H9 (cell line): ENCODE results near the gene SLC6A3. TPM values are rescaled to one million over a fixed set of nuclear protein-coding genes. Genes with fewer than 3 reads are reported as not detected.

Experiments used
- DNase-seq: peaks from one replicate; pipeline ENCODE4 v3.0.0-alpha.2; 2017
- H2AFZ ChIP-seq: one replicate; pipeline ENCODE4 v1.6.1; 2013; ENCODE audit warnings: mild to moderate bottlenecking, low read length, control low read depth, moderate library complexity
- H2AK5ac ChIP-seq: 2 replicates; pipeline ENCODE4 v1.6.1; 2013; ENCODE audit warnings: low read length, control low read depth, mixed read lengths; ENCODE audit not compliant: insufficient read length
- H2BK120ac ChIP-seq: one replicate; pipeline ENCODE4 v1.6.1; 2013; ENCODE audit warnings: low read depth, mild to moderate bottlenecking, low read length, control low read depth, inconsistent platforms; ENCODE audit not compliant: poor library complexity, severe bottlenecking
- H2BK12ac ChIP-seq: 2 replicates; pipeline ENCODE4 v1.6.1; 2013; ENCODE audit warnings: low read length, control low read depth, mixed read lengths, low read depth; ENCODE audit not compliant: insufficient read length
- H2BK15ac ChIP-seq: 2 replicates; pipeline ENCODE4 v1.6.1; 2013; ENCODE audit warnings: low read depth, low read length, control low read depth
- H2BK20ac ChIP-seq: one replicate; pipeline ENCODE4 v1.6.1; 2013; ENCODE audit warnings: low read depth, mild to moderate bottlenecking, low read length, control low read depth, inconsistent platforms; ENCODE audit not compliant: poor library complexity, severe bottlenecking
- H2BK5ac ChIP-seq: 2 replicates; pipeline ENCODE4 v1.6.1; 2013; ENCODE audit warnings: low read length, control low read depth, mixed read lengths; ENCODE audit not compliant: insufficient read length
- H3K14ac ChIP-seq: 2 replicates; pipeline ENCODE4 v1.6.1; 2013; ENCODE audit warnings: low read length, control low read depth; ENCODE audit not compliant: insufficient read depth
- H3K18ac ChIP-seq: 2 replicates; pipeline ENCODE4 v1.6.1; 2013; ENCODE audit warnings: low read depth, mild to moderate bottlenecking, mixed read lengths, low read length, control low read depth; ENCODE audit not compliant: insufficient read length
- H3K23ac ChIP-seq: 2 replicates; pipeline ENCODE4 v1.6.1; 2013; ENCODE audit warnings: low read length, control low read depth, mixed read lengths, low read depth; ENCODE audit not compliant: insufficient read length
- H3K23me2 ChIP-seq: 2 replicates; pipeline ENCODE4 v1.6.1; 2013; ENCODE audit warnings: low read depth, mild to moderate bottlenecking, mixed read lengths, low read length, control low read depth; ENCODE audit not compliant: insufficient read length, poor library complexity, severe bottlenecking
- H3K27ac ChIP-seq: 2 replicates; pipeline ENCODE4 v1.5.1; 2013; ENCODE audit warnings: low read length, control low read depth, mixed read lengths, low read depth; ENCODE audit not compliant: insufficient read length
- H3K27me3 ChIP-seq: 2 replicates; pipeline ENCODE4 v1.6.1; 2013; ENCODE audit warnings: low read length, control low read depth, inconsistent platforms; ENCODE audit not compliant: insufficient read depth
- H3K4ac ChIP-seq: 2 replicates; pipeline ENCODE4 v1.6.1; 2013; ENCODE audit warnings: low read depth, mild to moderate bottlenecking, control low read depth, inconsistent platforms, low read length, moderate library complexity
- H3K4me1 ChIP-seq: 2 replicates; pipeline ENCODE4 v1.6.1; 2013; ENCODE audit warnings: low read length, control low read depth, inconsistent platforms; ENCODE audit not compliant: insufficient read depth
- H3K4me2 ChIP-seq: 2 replicates; pipeline ENCODE4 v1.6.1; 2013; ENCODE audit warnings: low read length, control low read depth, mixed read lengths; ENCODE audit not compliant: insufficient read length, insufficient read depth
- H3K56ac ChIP-seq: 2 replicates; pipeline ENCODE4 v1.6.1; 2013; ENCODE audit warnings: low read depth, mild to moderate bottlenecking, mixed read lengths, low read length, control low read depth; ENCODE audit not compliant: insufficient read length
- H3K79me1 ChIP-seq: 2 replicates; pipeline ENCODE4 v1.6.1; 2013; ENCODE audit warnings: low read depth, mild to moderate bottlenecking, moderate library complexity, low read length, control low read depth, inconsistent platforms; ENCODE audit not compliant: insufficient read depth, poor library complexity, severe bottlenecking
- H3K79me2 ChIP-seq: 2 replicates; pipeline ENCODE4 v1.6.1; 2013; ENCODE audit warnings: low read length, control low read depth, inconsistent platforms; ENCODE audit not compliant: insufficient read depth
- H3K9ac ChIP-seq: 2 replicates; pipeline ENCODE4 v1.6.1; 2013; ENCODE audit warnings: low read length, control low read depth, mixed read lengths; ENCODE audit not compliant: insufficient read length; ENCODE audit errors: extremely low read depth
- H3K9me3 ChIP-seq: one replicate; pipeline ENCODE4 v1.6.1; 2013; ENCODE audit warnings: low read depth, low read length, inconsistent platforms; ENCODE audit not compliant: control insufficient read depth
- H3T11ph ChIP-seq: one replicate; pipeline ENCODE4 v1.6.1; 2013; ENCODE audit warnings: mild to moderate bottlenecking, low read length, control low read depth, inconsistent platforms
- H4K20me1 ChIP-seq: one replicate; pipeline ENCODE4 v1.6.1; 2013; ENCODE audit not compliant: control insufficient read depth, insufficient read length, insufficient read depth
- H4K5ac ChIP-seq: 2 replicates; pipeline ENCODE4 v1.6.1; 2013; ENCODE audit warnings: low read depth, mild to moderate bottlenecking, mixed read lengths, low read length, control low read depth; ENCODE audit not compliant: insufficient read length
- H4K8ac ChIP-seq: replicated peaks from 2 replicates; pipeline ENCODE4 v1.6.1; 2013; ENCODE audit warnings: low read length, control low read depth, mixed read lengths, low read depth; ENCODE audit not compliant: insufficient read length
- H4K91ac ChIP-seq: 2 replicates; pipeline ENCODE4 v1.6.1; 2013; ENCODE audit warnings: low read depth, mild to moderate bottlenecking, moderate library complexity, mixed read lengths, low read length, control low read depth; ENCODE audit not compliant: insufficient read length
- H3K27ac Mint-ChIP-seq, 3 experiments: 2 replicates in 2 of 3; 3 replicates in 1 of 3; pipeline ENCODE4 v1.8.0; 2020 to 2021; ENCODE audit warnings: mixed read lengths in 3 of 3, mild to moderate bottlenecking in 1 of 3, moderate library complexity in 1 of 3
- H3K27me3 Mint-ChIP-seq: 2 replicates; pipeline ENCODE4 v1.8.0; 2021; ENCODE audit warnings: low read depth, mild to moderate bottlenecking, moderate library complexity, mixed read lengths
- H3K36me3 Mint-ChIP-seq, 3 experiments: 2 replicates in 2 of 3; 3 replicates in 1 of 3; pipeline ENCODE4 v1.8.0; 2020 to 2021; ENCODE audit warnings: low read depth in 3 of 3, mixed read lengths in 3 of 3; ENCODE audit not compliant: insufficient read depth in 1 of 3
- H3K4me1 Mint-ChIP-seq, 2 experiments: 2 replicates each; pipeline ENCODE4 v1.8.0; 2020; ENCODE audit warnings: mixed read lengths in 2 of 2
- H3K4me3 Mint-ChIP-seq, 2 experiments: 2 replicates in 1 of 2; 3 replicates in 1 of 2; pipeline ENCODE4 v1.8.0; 2020 to 2021; ENCODE audit warnings: mild to moderate bottlenecking in 2 of 2, mixed read lengths in 2 of 2, moderate library complexity in 1 of 2
- H3K9me3 Mint-ChIP-seq, 2 experiments: 2 replicates in 1 of 2; 3 replicates in 1 of 2; pipeline ENCODE4 v1.8.0; 2020; ENCODE audit warnings: mild to moderate bottlenecking in 2 of 2, mixed read lengths in 2 of 2, moderate library complexity in 1 of 2
- CTCF ChIP-seq: fragments of 200-600 bp; sonication (generic); conservative IDR thresholded peaks from 3 replicates; pipeline ENCODE4 v1.8.0; 2021; ENCODE audit warnings: antibody characterized with exemption, mild to moderate bottlenecking
- WGBS: extraction: QIAGEN DNeasy Blood & Tissue Kit; methylation state at CpG from one replicate; pipeline ENCODE4 v1.1.7; 2013; ENCODE audit warnings: missing lambda C conversion rate, low lambda C conversion rate, mixed read lengths; ENCODE audit not compliant: insufficient read length; ENCODE audit errors: extremely low coverage; 5-methylcytosine and 5-hydroxymethylcytosine counted together
- total RNA-seq: library from RNA; stranded (reverse); gene quantifications from 2 replicates; pipeline ENCODE4 v1.2.1, GENCODE V29; 2021

The SLC6A3 gene
- total RNA-seq, 1 experiment from 2014 or later, result 0.61 TPM

- H3K36me3 Mint-ChIP-seq, result peaks cover 0 to 10% (median 2%) of the 10 kb centered on the region in 3 experiments; a peak in 4 of 7 replicates
- H3K9me3 Mint-ChIP-seq, result peaks cover 13 to 14% of the 10 kb centered on the region in 2 experiments
- H3K27ac Mint-ChIP-seq, result no peak overlapping the region
Observed at GRCh38 chr5:1383344-1383743, 61.9 kb downstream of the SLC6A3 start.

More at GRCh38 chr5:1383344-1383743, 61.9 kb downstream of the SLC6A3 start:
- H3K27ac ChIP-seq, result no peak overlapping the region
- H3K56ac ChIP-seq, result no peak overlapping the region
- H3K18ac ChIP-seq, result no peak overlapping the region
- no peak for DNase-seq
- peaks cover 7% of the 10 kb centered on the region; the same call in 1 of the 2 replicates for H3K27me3 ChIP-seq
- no peak overlapping the region for H2AFZ ChIP-seq
- H3K79me1 ChIP-seq, result no peaks in the 10 kb centered on the region
- peaks cover 14 to 18% of the 10 kb centered on the region in 2 experiments for H3K4me1 Mint-ChIP-seq
- H2BK12ac ChIP-seq, result no peak overlapping the region
- no peaks in the 10 kb centered on the region for H3K79me2 ChIP-seq
- no peak overlapping the region for H2BK20ac ChIP-seq
- no peak overlapping the region for H2BK120ac ChIP-seq
- no peaks in the 10 kb centered on the region; the same call in 1 of the 2 replicates for H3K4me1 ChIP-seq
- no peak overlapping the region for H2BK5ac ChIP-seq
- H3K23ac ChIP-seq, result no peak overlapping the region
- no peak overlapping the region for H3K4me2 ChIP-seq
- H2AK5ac ChIP-seq, result no peak overlapping the region
- no peak overlapping the region for H3K14ac ChIP-seq
- H4K8ac ChIP-seq, result no peak overlapping the region
- no peak overlapping the region for H3K9ac ChIP-seq
- H4K5ac ChIP-seq, result no peak overlapping the region
- no peak overlapping the region for H3T11ph ChIP-seq
- H3K4me3 Mint-ChIP-seq, result no peak overlapping the region
- TF ChIP-seq CTCF, result no peak
- peaks cover 3% of the 10 kb centered on the region for H4K20me1 ChIP-seq
- WGBS, result no CpG with 5 or more reads among the region's 17 CpGs
- H3K4ac ChIP-seq, result no peak overlapping the region
- H2BK15ac ChIP-seq, result no peak overlapping the region
- peaks cover 91% of the 10 kb centered on the region for H3K27me3 Mint-ChIP-seq
- peaks cover 6% of the 10 kb centered on the region for H3K23me2 ChIP-seq
- H3K9me3 ChIP-seq, result no peaks in the 10 kb centered on the region
- H4K91ac ChIP-seq, result no peak overlapping the region
